ENCODE results near the gene MRPL28.
"Not testable (repeated sequence)": the region's sequence is repeated elsewhere in the genome, so short reads cannot be mapped to it uniquely, and the experiment has no call there.

MRPL28 gene

GRCh38 chr16:333406-334094 is 36.8 kb downstream of the MRPL28 start:
- peaks cover 33% of the 10 kb centered on the region for H3K4me1 Mint-ChIP-seq
- H3K9me3 Mint-ChIP-seq, result peaks cover 10% of the 10 kb centered on the region
- TF ChIP-seq CTCF (IDR thresholded peaks at IDR 0.05), result no peak
- H3K27ac Mint-ChIP-seq, result no peak overlapping the region
- peaks cover 17% of the 10 kb centered on the region for H3K36me3 Mint-ChIP-seq (ENCODE audit: low read depth)
- H3K4me3 Mint-ChIP-seq, result no peak overlapping the region
- peaks cover 5% of the 10 kb centered on the region for H3K27me3 Mint-ChIP-seq (ENCODE audit: low read depth, poor library complexity)
- no peak for DNase-seq

- peak overlapping the region; percentile 95 for H3K27ac Mint-ChIP-seq
These were observed 39.0 kb downstream of the MRPL28 start for GRCh38 chr16:331181-331814.

GRCh38 chr16:330741-331140 is 39.6 kb downstream of the MRPL28 start:
- DNase-seq, result no peak
- Mint-ChIP-seq H3K27ac (peak overlapping the region; percentile 95), H3K27me3 (ENCODE audit: low read depth, poor library complexity) (peaks cover 5% of the 10 kb centered on the region), H3K9me3 (peaks cover 8% of the 10 kb centered on the region), H3K4me3 (no peak overlapping the region), H3K36me3 (ENCODE audit: low read depth) (peaks cover 16% of the 10 kb centered on the region), H3K4me1 (peaks cover 33% of the 10 kb centered on the region)
- no peak for TF ChIP-seq CTCF (IDR thresholded peaks at IDR 0.05)

More at GRCh38 chr16:331181-331814, 39.0 kb downstream of the MRPL28 start:
- DNase-seq; H3K27me3 Mint-ChIP-seq (ENCODE audit: low read depth, poor library complexity); H3K4me3 Mint-ChIP-seq: not testable (repeated sequence)
- peaks cover 33% of the 10 kb centered on the region for H3K4me1 Mint-ChIP-seq
- peaks cover 17% of the 10 kb centered on the region for H3K36me3 Mint-ChIP-seq (ENCODE audit: low read depth)
- H3K9me3 Mint-ChIP-seq, result peaks cover 10% of the 10 kb centered on the region

- DNase-seq, result no peak
- peaks cover 5% of the 10 kb centered on the region for H3K36me3 Mint-ChIP-seq (ENCODE audit: low read depth)
- H3K4me1 Mint-ChIP-seq, result peaks cover 21% of the 10 kb centered on the region
- peaks cover 4% of the 10 kb centered on the region for H3K27me3 Mint-ChIP-seq (ENCODE audit: low read depth, poor library complexity)
- H3K4me3 Mint-ChIP-seq, result no peak overlapping the region
- H3K27ac Mint-ChIP-seq, result no peak overlapping the region
- no peaks in the 10 kb centered on the region for H3K9me3 Mint-ChIP-seq
- TF ChIP-seq CTCF (IDR thresholded peaks at IDR 0.05), result no peak
These were observed 44.8 kb downstream of the MRPL28 start for GRCh38 chr16:325375-326145.

GRCh38 chr16:324451-325334 is 45.6 kb downstream of the MRPL28 start:
- H3K27me3 Mint-ChIP-seq (ENCODE audit: low read depth, poor library complexity), result peaks cover 4% of the 10 kb centered on the region
- no peak for DNase-seq
- peaks cover 21% of the 10 kb centered on the region for H3K4me1 Mint-ChIP-seq
- no peak overlapping the region for H3K27ac Mint-ChIP-seq
- no peak for TF ChIP-seq CTCF (IDR thresholded peaks at IDR 0.05)
- no peaks in the 10 kb centered on the region for H3K9me3 Mint-ChIP-seq
- peaks cover 6% of the 10 kb centered on the region for H3K36me3 Mint-ChIP-seq (ENCODE audit: low read depth)
- no peak overlapping the region for H3K4me3 Mint-ChIP-seq

- Mint-ChIP-seq H3K27me3 (ENCODE audit: low read depth, poor library complexity) (peaks cover 4% of the 10 kb centered on the region), H3K27ac (no peak overlapping the region)
- no peak for DNase-seq
These were observed 46.2 kb downstream of the MRPL28 start for GRCh38 chr16:324201-324450.

More at GRCh38 chr16:324201-324450, 46.2 kb downstream of the MRPL28 start:
- H3K4me3 Mint-ChIP-seq, result no peak overlapping the region
- no peaks in the 10 kb centered on the region for H3K9me3 Mint-ChIP-seq
- H3K4me1 Mint-ChIP-seq, result peaks cover 24% of the 10 kb centered on the region
- H3K36me3 Mint-ChIP-seq (ENCODE audit: low read depth), result peaks cover 9% of the 10 kb centered on the region
- TF ChIP-seq CTCF (IDR thresholded peaks at IDR 0.05), result no peak
